Measurements from ENCODE around the gene NCKAP5.

Gene NCKAP5

DNA sequence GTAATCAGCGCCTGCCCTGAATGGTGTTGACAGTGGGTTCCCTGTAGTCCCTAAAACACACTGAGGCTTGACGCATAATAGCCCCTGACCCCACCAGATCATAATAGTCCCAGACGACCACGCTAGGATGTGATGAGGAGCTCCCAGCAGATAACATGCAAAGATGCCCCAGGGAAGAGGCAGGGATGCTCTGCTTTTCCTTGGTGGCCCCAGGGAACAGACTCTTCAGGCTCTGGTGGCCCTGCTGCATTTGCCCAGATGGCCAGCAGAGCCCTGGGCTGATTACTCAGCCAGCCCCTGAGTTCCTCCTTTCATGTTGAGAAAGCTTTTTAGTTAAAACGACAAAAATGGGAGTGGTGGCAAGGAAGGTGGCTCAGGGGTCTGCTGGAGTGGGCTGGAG is 5.9 kb upstream of the NCKAP5 start:
- no peak for DNase-seq (ENCODE audit: low read depth)

DNA sequence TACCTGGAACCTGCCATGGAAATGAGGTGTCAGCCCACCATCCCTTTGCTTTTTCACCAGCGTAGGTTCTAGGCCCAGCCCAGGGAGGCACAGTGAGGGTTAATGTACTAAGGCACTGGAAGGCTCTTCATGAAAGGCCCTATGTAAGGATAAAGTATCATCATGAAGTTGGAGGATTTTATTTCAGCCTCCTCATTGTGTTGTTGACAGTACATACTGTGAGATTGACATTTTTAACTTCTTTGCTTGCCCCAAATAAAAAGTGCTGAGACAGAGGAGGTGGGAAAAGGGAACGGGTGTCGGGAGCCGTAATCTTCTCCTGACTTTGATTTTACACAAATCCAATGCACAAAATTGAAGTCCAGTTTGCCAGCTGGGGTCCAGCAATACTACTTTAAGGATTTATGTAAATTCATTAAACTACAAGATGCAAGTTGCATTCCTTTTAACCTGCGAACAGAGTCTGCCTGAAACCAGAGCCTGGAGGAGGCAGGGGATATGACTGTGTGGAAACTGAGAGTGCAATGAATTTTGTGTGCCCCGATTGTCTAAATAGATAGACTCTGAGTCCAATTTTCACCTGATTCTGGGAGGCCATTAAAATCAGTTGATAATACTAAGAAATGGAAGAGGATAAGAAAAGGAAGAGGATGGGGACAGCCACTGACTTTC is 5.4 kb upstream of the NCKAP5 start:
- DNase-seq (ENCODE audit: low read depth), result no peak

DNA sequence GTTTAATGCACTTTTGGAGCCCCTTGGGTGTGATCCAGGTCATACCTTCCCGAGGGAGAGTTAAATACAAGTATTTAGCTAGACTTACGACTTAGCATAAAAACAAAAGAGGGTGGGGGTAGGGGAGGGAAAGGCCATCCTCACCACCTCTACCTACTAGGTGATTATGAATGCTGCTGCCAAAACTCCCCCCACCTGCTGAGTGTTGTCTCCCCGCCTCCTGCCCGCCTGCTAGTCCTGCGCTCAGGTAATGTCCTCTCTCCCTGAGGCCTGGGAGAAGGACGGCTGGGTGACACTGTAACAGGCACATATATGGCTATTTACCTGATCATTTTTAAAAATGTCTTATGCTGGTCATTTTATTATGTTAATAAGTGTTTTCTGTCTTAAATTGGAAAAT is 3.0 kb upstream of the NCKAP5 start:
- no peak for DNase-seq (ENCODE audit: low read depth)

DNA sequence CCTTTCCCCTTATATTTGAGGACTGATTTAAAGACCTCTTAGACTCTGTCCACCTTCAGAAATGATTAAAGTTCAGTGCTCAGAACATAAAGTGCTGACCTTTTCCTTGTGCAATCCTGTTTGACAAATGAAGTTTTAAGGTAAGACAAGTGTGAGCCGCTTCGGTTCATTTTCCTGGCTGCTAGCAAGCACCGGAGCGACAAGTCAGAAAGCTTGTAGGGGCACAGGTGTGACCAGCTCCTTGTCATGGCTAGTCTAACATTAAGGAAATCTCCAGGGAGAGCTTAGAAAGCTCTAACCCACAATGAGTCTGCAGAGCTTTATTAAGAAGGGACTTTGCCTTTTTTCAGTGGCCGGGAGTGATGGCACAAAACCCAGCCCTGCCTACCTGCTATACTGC is 2.3 kb upstream of the NCKAP5 start:
- DNase-seq (ENCODE audit: low read depth), result no peak

DNA sequence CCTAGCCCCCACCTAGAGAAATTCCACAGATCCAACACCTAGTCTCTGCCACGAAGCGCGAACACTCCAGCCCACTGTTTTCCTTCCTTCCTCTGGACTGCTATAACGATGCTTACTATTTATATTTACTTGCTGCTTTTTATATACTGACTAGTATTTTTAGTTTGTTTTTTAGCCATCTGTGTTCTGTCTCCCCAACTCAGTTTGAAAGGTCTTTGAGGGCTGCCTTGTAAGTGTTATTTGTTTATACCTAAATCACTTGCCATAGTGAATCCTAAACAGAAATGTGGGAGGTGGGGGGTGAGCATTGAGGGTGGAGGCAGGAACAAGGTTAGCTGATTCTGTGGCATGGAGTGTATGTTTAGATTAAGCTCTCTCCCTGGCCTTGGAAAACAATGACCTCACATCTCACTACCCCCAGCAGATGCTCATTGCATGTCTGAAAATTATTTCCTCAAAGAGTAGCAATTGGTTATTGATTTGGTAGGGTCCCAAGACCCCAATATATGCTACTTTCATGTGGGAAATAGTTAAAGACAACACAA is 1.1 kb upstream of the NCKAP5 start:
- no peak for DNase-seq (ENCODE audit: low read depth)

DNA sequence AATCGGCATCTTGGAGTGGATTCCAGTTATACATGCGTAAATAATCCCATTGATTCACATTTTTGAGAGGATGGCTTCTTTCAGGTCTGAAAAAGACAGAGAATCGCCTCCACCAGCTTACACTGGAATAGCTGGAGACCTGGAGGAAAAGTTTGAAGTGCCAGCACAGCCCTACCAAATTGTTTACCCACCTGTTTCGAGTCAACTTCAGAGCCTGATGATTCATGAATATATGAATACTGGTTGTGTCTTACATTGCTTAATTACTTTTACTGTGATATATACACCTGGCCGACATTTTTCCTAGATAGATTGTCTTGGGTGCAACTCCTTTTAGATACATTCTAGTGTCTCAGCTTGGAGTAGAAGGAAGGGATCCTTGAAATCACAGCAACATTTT is 335 bp upstream of the NCKAP5 start:
- DNase-seq (ENCODE audit: low read depth), result no peak

DNA sequence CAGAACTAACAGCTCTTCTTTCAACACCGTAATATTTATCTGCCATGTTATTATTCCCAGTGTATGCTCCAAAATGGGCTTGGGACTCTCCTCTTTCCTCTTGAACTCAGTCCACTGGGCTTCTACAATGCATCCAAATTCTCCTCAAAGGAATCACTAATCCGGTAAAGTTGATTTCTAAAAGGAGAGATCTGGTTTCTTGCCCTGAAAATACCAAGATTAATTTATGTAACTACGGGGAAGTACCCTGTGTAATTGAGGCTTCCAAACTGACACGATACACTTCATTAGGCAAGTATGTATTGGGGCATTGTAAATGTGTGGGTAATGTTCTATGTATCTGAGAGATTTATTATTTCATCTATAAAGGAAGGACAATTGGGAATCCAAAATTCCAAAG is 5.7 kb downstream of the NCKAP5 start:
- no peak for DNase-seq (ENCODE audit: low read depth)

DNA sequence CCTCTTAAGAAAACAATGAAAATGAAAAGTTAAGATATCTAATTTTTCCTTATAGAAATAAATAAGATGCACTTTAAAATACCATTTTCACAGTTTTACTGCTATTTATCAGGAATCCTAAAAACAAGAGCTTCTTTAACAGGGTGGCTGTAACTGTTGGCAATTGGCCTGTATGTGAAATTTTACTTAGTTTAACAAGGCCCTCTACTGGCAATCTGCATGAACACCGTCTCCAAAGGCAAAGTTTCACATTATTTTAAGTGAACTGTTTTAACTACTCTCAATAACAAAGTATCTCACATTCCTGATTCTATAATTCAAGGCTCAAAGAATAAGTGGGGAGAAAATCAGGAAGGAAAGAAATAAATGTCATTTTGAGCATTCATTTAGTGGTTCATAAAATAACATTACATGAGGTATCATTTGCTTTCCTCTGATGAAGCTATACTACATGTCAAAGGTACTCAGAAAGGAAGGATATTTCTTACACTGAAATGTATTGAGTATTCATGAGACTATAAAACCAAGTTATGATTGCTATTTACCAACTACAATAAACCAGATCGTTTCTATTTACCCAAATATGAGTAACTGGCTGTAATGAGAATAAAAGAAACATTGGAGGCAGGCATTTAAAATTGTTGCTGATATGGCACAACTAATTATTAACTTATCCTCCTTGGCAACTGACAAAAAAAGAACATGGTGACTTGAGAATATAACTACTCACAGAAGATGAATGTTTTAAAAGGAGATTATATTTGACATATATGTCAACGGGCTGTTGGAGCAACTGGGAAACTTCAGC is 7.0 kb downstream of the NCKAP5 start:
- no peak for DNase-seq (ENCODE audit: low read depth)

DNA sequence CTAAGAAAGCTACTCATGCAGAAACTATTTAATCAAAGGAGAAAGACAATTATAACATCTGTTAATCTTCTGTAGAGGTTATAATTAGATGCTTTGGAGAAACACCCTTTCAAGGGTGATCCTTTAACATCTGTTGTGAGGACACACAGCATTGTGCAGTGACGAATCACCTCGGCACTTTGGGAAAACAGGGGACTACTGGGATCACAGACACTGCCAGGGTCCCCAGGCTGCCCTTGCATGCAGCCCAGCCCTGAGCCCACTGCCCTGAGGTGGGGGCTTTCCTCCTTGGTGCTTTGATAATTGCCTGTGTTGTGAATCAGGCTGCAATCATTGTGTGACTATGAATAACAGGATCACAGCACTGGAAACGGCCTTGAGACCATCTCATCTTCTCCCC is 10.6 kb downstream of the NCKAP5 start:
- no peak for DNase-seq (ENCODE audit: low read depth)

DNA sequence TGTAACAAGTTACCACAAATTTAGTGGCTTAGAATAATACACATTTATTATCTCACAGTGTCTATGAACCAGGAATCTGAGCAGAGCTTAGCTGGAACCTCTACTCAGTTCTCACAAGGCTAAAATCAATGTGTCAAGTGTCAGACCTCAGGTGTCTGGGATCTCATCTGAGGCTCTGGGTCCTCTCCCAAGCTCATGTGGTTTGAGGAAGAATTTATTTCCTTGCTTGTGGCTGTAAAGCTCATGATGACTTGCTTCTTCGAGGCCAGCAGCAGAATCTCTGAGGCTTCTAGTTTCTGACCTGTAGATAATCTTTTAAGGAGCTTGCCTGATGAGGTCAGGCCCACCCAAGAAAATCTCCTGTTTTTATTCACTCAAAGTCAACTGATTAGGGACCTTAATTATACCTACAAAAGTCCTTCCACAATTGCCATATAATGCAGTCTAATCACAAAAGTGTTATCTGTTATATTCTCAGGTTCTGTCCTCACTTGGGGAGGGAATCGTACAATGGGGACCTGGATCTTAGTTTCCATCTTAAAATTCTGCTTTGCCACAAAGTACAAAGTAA is 14.3 kb downstream of the NCKAP5 start:
- DNase-seq (ENCODE audit: low read depth), result no peak

DNA sequence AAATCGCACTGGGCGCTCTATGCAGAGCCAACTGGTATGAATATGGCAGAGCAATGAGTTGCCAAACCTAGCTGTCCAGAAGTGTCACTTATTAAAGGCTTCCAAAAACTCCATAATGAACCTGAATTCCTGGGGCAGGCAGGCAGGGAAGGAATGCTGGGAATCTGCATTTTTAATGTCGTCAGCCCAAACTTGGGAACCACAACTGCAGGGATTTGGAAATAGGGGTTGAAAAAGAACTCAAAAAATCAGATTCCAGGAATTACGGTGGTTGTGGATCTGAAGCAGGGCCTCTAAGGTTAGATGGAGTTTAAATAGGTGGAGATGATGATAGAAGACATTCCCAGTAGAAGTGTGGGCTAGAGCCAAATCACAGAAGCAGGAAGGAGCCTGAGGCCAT is 15.0 kb downstream of the NCKAP5 start:
- DNase-seq (ENCODE audit: low read depth), result no peak

DNA sequence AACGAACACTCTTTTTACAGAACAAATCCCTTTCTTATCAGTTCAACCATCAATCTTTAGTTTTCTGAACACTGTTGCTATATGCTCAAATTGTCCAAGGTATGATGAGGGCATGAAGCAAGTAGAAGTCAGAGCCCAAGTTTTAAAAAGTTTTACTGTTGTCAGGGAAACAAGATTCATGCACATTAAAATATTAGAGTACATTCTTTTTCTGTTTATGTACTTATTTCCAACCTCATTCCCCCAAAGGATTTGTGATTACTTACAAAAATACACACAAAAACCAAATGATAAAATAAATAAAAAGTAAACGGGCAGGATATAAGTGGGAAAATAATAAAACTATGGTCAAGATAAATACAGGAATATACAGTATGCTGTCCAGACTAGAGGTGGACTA is 15.4 kb downstream of the NCKAP5 start:
- DNase-seq (ENCODE audit: low read depth), result no peak

DNA sequence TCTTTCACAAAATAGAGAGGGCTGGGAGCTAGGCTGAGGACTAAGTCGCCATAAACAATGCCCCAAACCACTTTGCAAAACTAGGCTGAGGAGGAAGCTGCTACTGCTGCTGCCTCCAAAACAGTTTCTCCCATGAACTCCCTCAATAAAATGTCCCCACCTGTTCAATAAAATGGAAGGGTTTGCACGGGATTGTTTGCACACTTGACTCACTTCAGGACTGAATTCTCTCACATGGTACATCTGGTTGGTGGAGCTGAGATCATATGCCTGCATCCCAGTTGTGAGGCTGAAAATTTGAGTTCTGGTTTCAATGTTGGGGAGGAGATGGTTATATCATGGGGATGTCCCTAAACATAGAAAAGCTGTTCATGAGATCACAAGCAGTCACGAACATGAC is 26.5 kb downstream of the NCKAP5 start:
- DNase-seq (ENCODE audit: low read depth), result no peak

DNA sequence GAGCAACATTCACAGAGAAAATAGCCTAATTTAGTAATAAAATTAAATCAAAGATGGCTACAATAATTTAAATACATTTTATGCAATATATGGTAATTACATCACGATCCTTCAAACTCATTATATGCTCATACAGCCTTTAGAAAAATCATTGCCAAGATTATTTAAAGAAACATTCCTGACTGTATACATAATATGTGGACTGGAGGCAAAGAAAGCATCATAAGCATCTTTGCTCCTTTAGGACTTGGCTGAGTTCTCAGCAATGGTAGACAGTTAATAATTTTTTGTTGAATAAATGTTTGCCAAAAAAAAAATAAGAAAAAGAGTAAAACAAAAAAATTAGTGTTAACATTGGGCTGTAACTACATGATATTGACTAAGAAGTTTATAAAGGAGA is 26.9 kb downstream of the NCKAP5 start:
- DNase-seq (ENCODE audit: low read depth), result no peak

DNA sequence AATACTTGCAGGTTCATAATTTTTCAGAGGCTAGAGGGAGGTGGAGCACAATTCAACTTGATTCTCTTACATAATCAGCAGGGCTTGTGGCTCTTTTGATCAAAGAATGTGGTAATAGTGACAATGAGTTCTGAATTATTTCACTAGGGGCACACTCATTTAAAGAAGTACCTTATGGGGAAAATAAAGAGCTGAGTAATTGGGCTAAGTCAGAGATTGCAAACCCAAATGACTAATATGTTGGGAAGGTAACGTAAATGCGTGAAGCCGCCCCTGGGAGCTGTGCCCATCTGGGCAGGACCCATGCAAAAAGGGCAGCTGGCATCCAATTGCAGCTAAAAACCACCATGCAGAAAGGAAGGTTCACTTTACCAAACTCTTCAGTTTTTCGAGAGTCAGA is 35.3 kb downstream of the NCKAP5 start:
- no peak for DNase-seq (ENCODE audit: low read depth)

DNA sequence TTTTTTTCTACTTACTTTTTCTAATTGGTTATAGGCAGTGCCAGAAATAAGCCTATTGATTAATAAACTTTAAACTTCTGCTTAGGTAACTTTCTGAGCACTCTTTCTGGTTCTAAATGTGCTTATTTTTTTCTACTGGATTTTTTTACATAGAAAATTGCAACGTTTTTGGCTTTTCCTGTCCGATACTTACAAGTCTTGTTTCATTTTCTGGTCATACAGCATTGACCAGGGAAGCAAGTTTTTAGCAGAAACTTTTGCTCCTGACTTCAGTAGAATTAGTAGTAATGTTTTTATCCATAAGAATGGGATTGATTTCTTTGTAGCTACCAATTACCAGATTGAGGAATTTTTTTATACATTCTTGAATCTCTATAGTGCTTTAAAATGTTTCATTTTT is 36.9 kb downstream of the NCKAP5 start:
- DNase-seq (ENCODE audit: low read depth), result no peak

DNA sequence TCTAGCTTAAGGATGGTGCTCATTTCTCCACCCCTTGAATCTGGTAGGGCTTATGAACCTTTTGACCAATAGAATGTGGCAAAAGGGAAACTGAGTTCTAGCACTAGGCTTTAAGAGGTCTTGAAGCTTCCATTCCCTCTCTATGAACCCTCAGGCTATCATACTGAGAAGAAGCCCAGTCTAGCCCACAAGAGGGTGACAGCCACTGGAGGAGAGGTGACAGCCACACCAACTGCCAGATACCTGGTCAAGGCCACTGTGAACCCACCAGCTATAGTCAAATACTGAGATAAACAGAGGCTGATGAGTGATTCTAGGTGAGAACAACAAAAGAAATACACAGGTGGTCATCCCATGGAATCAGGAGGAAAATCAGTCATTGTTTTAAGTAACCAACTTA is 37.6 kb downstream of the NCKAP5 start:
- DNase-seq (ENCODE audit: low read depth), result no peak

DNA sequence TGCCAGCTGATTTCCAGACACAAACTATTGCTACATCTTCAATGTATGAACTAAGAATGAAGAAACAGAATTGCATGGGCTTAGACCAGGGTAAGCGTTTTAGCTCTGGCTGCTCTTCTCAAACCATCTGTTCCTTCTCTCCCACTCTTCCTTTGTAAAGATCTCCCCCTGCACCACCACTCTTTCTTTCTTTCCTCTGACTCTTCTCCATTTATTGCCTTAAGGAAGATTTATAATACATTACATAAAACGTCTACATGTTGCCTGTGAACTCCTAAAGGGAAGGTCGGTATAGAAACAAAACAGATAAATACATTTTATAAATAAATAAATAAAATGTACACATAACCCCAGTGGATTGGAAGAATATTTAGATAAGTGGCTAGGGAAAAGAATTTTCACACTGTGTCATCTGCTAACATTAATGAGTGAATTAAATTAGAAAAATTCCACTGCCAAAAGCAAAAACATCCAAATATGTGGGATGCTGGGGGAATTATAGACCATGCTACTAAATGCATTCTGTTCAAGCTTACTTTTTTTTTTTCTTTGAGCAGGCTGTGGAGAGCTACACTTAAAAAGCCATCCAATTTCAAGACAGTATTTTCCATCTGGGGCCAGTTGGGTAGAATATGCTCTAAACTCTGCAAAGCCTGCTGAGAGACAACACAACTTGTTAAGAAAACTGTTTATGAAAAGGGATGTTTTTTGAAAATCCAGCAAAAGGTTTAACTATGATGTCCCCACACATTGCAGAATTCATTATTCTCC is 41.5 kb downstream of the NCKAP5 start:
- no peak for DNase-seq (ENCODE audit: low read depth)

DNA sequence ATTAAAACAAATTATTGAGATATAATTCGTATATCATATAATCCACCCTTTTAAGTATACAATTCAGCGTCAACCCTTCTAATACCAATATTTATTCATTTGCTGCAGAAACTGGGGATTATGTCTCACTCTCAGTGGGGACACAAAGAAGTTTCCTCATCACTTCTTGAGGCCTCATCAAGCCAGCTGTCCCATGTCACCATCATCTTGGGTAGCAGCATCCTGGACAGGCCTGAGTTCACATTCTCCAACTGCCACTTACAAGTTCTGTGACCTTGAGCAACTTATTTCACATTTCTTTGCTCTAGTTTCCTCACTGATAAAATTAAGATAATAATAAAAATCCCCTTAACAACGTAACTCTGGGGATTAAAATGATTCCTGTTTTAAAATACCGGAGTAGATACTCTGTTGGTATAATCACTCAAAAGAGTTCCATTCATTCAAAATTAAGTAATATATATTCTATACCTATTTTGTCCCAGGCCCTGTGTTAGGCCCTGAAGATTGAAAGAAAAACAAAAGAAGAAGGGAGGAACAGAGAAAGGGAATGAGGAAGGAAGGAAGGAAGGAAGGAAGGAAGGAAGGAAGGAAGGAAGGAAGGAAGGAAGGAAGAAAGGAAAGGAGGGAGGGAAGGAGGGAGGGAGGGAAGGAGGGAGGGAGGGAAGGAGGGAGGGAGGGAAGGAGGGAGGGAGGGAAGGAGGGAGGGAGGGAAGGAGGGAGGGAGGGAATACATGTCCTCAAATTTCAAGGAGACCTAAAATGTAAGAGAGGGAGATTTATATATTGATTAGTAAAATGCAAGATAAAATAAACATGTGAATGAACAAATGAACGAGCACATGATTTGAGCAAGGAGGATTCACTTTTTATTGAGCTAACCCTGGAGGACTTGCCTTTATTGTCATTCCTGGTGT is 42.4 kb downstream of the NCKAP5 start:
- DNase-seq (ENCODE audit: low read depth), result no peak

DNA sequence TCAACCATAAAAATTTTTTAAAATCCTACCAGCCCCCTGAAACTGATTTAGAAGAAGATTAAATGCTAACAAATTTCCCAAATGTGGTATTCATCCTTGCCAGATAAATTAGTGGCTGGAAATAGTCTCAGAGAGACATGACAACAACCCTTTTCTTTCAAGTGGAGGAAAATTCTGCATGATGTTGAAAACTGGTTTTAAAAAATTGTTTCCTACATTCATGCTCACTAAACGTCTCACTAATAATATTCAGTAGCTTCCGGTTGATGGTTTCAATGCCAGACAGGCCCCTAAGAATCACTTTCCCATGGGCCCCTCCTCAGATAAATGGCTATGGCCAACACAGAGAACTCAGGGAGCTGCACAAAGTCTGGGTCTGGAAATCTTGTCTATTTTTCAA is 43.2 kb downstream of the NCKAP5 start:
- no peak for DNase-seq (ENCODE audit: low read depth)

DNA sequence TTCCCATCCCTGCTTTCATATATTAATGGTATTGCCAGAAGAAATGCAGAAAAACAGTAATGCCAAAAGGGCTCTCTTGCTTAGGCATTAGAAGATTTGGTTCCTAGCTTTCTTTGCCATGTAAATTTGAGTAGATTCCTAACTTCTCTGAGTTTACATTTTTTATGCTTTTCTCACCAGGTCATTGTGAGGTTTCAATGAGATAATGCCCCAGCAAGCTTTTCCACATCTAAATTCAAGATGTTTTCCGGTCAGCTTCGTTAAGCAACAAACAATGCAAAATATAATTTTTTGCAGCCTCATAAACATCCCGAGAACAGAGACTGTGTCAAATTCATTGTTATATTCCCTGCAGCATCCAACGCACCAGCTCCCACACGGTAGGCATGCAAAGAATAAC is 44.9 kb downstream of the NCKAP5 start:
- no peak for DNase-seq (ENCODE audit: low read depth)
